ENCODE measurements around the gene CACNG3. TPM values are rescaled to one million over a fixed set of nuclear protein-coding genes. Genes with fewer than 3 reads are reported as not detected.

The CACNG3 gene
- total RNA-seq, 1 donor from 2014 or later: not detected

DNA sequence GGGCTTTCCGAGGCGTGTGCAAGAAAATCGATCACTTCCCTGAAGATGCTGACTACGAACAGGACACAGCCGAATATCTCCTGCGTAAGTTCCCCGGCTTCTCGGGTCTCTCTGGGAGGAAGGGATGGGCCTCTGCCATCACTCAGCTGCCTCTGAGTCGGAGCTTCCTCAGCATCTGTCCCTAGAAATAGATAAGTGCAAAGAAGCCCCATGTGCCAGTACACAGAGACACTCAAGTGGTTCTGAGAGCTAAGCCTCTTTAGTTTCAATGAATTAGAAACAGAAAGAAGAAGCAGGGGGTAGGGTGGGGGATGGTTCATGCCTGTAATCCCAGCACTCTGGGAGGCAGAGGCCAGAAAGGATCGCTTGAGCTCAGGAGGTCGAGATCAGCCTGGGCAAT, 90.6 kb downstream of the CACNG3 start:
- Histone ChIP-seq H3K36me3 (ENCODE audit: control insufficient read depth, insufficient read depth, low read length) (no peaks in the 10 kb centered on the region), H3K27me3 (ENCODE audit: control insufficient read depth, insufficient read depth, low read length) (no peaks in the 10 kb centered on the region), H3K4me3 (ENCODE audit: low read depth, low read length) (no peak overlapping the region)
- TF ChIP-seq, protein P1, sequence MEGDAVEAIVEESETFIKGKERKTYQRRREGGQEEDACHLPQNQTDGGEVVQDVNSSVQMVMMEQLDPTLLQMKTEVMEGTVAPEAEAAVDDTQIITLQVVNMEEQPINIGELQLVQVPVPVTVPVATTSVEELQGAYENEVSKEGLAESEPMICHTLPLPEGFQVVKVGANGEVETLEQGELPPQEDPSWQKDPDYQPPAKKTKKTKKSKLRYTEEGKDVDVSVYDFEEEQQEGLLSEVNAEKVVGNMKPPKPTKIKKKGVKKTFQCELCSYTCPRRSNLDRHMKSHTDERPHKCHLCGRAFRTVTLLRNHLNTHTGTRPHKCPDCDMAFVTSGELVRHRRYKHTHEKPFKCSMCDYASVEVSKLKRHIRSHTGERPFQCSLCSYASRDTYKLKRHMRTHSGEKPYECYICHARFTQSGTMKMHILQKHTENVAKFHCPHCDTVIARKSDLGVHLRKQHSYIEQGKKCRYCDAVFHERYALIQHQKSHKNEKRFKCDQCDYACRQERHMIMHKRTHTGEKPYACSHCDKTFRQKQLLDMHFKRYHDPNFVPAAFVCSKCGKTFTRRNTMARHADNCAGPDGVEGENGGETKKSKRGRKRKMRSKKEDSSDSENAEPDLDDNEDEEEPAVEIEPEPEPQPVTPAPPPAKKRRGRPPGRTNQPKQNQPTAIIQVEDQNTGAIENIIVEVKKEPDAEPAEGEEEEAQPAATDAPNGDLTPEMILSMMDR (IDR thresholded peaks at IDR 0.05; ENCODE audit: insufficient read depth, low read length, severe bottlenecking): no peak
- DNase-seq (ENCODE audit: low read depth) (no peak), FAIRE-seq (no peak)

GRCh38 chr16:24347556-24347955, 91.4 kb downstream of the CACNG3 start:
- DNase-seq (ENCODE audit: low read depth) (no peak), FAIRE-seq (no peak)

DNA sequence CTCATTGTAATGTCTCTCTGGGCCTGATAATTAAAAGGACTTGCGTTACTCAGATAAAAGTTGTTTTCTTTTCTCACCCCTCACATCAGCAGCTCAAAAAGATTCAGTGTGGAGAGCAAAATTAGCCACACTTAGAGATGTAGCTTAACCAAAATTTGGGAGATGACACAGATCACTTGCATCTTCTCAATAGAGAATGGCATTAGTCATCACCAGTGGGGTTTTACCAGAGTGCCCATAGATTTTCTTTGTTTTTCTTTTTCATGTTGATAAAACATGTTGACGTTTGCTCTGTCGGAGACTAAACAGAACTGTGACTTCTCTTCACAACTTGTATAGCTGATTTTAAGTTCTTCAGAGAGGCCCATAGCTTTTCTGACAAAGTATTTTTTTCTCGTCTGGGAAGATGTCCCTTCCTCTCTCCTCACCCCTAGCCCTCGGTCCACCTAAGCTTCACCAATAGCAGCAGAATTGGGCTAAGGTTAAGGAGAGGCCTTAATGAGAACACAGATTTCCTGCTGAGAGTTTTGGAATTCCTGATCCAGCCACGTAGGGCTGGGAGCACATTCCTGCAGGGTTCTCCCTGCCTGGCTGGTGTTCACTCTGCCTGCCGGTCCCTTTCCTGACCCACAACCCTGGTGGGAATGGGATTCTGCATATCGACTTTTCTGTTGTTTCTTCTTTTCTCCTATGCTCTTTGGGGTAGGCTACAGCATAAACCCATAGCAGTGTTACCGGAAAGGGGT, 92.6 kb downstream of the CACNG3 start:
- TF ChIP-seq, protein P1 (IDR thresholded peaks at IDR 0.05; ENCODE audit: insufficient read depth, low read length, severe bottlenecking): no peak
- Histone ChIP-seq H3K27me3 (ENCODE audit: control insufficient read depth, insufficient read depth, low read length) (no peaks in the 10 kb centered on the region), H3K36me3 (ENCODE audit: control insufficient read depth, insufficient read depth, low read length) (no peaks in the 10 kb centered on the region), H3K4me3 (ENCODE audit: low read depth, low read length) (no peak overlapping the region)
- DNase-seq (ENCODE audit: low read depth): no peak
- FAIRE-seq: no peak

More at GRCh38 chr16:24347556-24347955, 91.4 kb downstream of the CACNG3 start:
- TF ChIP-seq, protein P1 (IDR thresholded peaks at IDR 0.05; ENCODE audit: insufficient read depth, low read length, severe bottlenecking): no peak
- no peak overlapping the region for H3K4me3 ChIP-seq (ENCODE audit: low read depth, low read length)
- no peaks in the 10 kb centered on the region for H3K27me3 ChIP-seq (ENCODE audit: control insufficient read depth, insufficient read depth, low read length)
- H3K36me3 ChIP-seq (ENCODE audit: control insufficient read depth, insufficient read depth, low read length): no peaks in the 10 kb centered on the region

DNA sequence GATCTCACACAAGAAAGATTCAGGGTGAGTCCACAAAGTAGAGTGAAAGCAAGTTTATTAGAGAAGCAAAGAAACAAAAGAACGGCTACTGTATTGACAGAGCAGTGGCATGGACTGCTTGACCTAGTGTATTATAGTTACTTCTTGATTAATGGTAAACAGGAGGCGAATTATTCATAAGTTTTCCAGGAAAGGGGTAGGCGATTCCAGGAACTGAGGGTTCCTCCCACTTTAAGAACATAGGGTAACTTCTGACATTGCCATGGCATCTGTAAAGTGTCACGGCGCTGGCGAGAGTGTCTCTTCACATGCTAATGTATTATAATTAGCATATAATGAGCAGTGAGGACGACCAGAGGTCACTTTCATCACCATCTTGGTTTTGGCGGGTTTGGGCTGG, 93.2 kb downstream of the CACNG3 start:
- Histone ChIP-seq H3K27me3 (ENCODE audit: control insufficient read depth, insufficient read depth, low read length) (no peaks in the 10 kb centered on the region), H3K4me3 (ENCODE audit: low read depth, low read length) (no peak overlapping the region), H3K36me3 (ENCODE audit: control insufficient read depth, insufficient read depth, low read length) (no peaks in the 10 kb centered on the region)
- FAIRE-seq (no peak), DNase-seq (ENCODE audit: low read depth) (no peak)
- TF ChIP-seq, protein P1 (IDR thresholded peaks at IDR 0.05; ENCODE audit: insufficient read depth, low read length, severe bottlenecking): no peak

DNA sequence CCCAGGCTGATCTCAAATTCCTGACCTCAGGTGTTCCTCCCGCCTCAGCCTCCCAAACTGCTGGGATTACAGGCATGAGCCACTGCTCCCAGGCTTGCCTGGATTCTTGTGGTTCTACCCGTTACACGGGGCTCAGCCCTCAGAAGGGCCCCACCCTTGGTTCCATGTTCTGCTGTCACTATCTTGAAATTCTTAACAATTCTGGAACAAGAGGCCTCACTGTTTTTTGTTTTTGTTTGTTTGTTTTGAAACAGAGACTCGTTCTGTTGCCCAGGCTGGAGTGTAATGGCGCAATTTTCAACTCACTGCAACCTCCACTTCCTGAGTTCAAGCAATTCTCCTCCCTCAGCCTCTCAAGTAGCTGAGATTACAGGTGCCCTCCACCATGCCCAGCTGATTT, 96.6 kb downstream of the CACNG3 start:
- DNase-seq (ENCODE audit: low read depth): no peak
- no peaks in the 10 kb centered on the region for H3K27me3 ChIP-seq (ENCODE audit: control insufficient read depth, insufficient read depth, low read length)
- FAIRE-seq: no peak
- TF ChIP-seq, protein P1 (IDR thresholded peaks at IDR 0.05; ENCODE audit: insufficient read depth, low read length, severe bottlenecking): no peak
- H3K4me3 ChIP-seq (ENCODE audit: low read depth, low read length): no peak overlapping the region
- H3K36me3 ChIP-seq (ENCODE audit: control insufficient read depth, insufficient read depth, low read length): no peaks in the 10 kb centered on the region

- DNase-seq (ENCODE audit: low read depth) (no peak), FAIRE-seq (no peak)
- H3K27me3 ChIP-seq (ENCODE audit: control insufficient read depth, insufficient read depth, low read length): no peaks in the 10 kb centered on the region
- TF ChIP-seq, protein P1 (IDR thresholded peaks at IDR 0.05; ENCODE audit: insufficient read depth, low read length, severe bottlenecking): no peak
- no peaks in the 10 kb centered on the region for H3K36me3 ChIP-seq (ENCODE audit: control insufficient read depth, insufficient read depth, low read length)
- no peak overlapping the region for H3K4me3 ChIP-seq (ENCODE audit: low read depth, low read length)
Measured at GRCh38 chr16:24353622-24354021, 97.5 kb downstream of the CACNG3 start.
